Loucy (cell line): ENCODE data around the gene PDZD7.
A peak's percentile ranks its signal among the peaks of the same experiment; 100 is the strongest.

Experiments
- CTCF ChIP-seq: fragments of 200-600 bp; sonication (generic); conservative IDR thresholded peaks from 2 replicates; pipeline ENCODE4 v1.5.1; 2014; ENCODE audit warnings: mild to moderate bottlenecking, antibody characterized with exemption, low read length
- EZH2phosphoT487 ChIP-seq: fragments of 200-600 bp; IDR thresholded peaks from 2 replicates; pipeline ENCODE4 v1.6.1; 2018; ENCODE audit warnings: antibody characterized with exemption, mild to moderate bottlenecking, moderate library complexity, borderline replicate concordance

DNA sequence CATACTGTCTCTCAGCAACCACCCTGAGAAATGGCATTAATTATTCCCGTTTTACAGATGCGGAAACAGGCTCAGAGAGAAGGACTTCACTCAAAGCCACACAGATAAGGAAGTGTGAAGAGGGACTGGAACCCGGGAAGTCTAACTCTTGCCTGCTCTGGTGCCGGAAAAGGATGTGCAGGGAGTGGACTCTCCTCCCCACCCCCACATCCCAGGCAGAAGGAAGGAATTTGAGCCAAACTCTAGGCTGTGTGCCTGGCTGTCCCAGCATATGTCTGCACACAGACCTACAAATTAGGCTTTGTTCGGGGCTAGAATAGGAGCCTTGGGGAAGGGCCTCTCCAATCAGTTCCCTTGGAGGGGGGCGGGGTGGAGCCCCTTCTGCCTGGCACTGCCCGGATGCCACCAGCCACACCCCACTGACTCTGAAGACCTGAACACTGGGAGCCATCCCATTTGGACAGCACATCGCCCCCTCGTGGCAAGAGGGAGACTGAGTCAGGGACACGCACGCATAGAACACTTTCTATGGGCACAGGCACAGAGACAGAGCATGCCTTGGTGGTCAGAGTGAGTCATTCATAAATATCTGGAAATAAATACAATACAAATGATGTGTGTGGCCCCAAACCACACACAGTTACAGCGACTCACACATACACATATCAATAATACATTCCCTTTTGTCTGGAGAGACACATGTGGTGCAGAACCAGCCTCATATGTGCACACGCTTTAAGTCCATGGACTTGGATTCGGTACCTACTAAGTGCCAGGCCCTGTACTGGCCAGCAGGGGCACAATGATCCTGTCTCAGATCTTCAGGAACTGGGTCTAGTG is 18.2 kb downstream of the PDZD7 start:
- TF ChIP-seq EZH2phosphoT487: no peak
- TF ChIP-seq CTCF: peak; percentile 91
